Endothelial cell of umbilical vein (primary cell): ENCODE results near the gene SMAD2. TPM values are rescaled to one million over a fixed set of nuclear protein-coding genes. Genes with fewer than 3 reads are reported as not detected.

Experiments used
- BruUV-seq: library from RNA; stranded (reverse); fragments of 400-500 nt; replicated peaks from 2 replicates; lab custom pipeline; 2021; lab: Mats Ljungman, UMichigan
- CTCF ChIA-PET: fragments of 300-600, 350-600 bp; sonication (Branson Sonifier 250); formaldehyde crosslinking; loops from one replicate; lab custom pipeline; 2021; ENCODE audit warnings: antibody characterized with exemption, inconsistent platforms; lab: Charles Lee
- POLR2A ChIA-PET: fragments of 300-600, 350-600 bp; sonication (Branson Sonifier 250); formaldehyde crosslinking; loops from one replicate; lab custom pipeline; 2021; ENCODE audit warnings: antibody characterized with exemption, inconsistent platforms; lab: Charles Lee
- DNase-seq: peaks from one replicate; pipeline ENCODE4 v3.0.0-alpha.2; 2011; ENCODE audit warnings: low read depth, low spot score
- FAIRE-seq: peaks from 2 replicates; lab custom pipeline; 2011; peaks lifted over from hg19 to GRCh38; lab: Jason Lieb, UNC
- H2AFZ ChIP-seq: 2 replicates; pipeline ENCODE4 v1.6.0; 2012; ENCODE audit warnings: low read depth, low read length, control low read depth, inconsistent platforms
- H3K27ac ChIP-seq: 2 replicates; pipeline ENCODE4 v1.5.1; 2011; ENCODE audit warnings: low read depth, mild to moderate bottlenecking, control low read depth, low read length, moderate library complexity; ENCODE audit not compliant: insufficient read depth
- H3K27me3 ChIP-seq, 2 experiments: 2 replicates each; pipeline versions ENCODE4 v1.6.0 to v1.6.1; 2011; ENCODE audit warnings: low read length in 2 of 2, mixed read lengths in 1 of 2; ENCODE audit not compliant: control insufficient read depth in 2 of 2, insufficient read depth in 2 of 2
- H3K36me3 ChIP-seq, 2 experiments: 2 replicates in 1 of 2; 3 replicates in 1 of 2; pipeline ENCODE4 v1.5.1; 2011; ENCODE audit warnings: low read length in 2 of 2, mild to moderate bottlenecking in 1 of 2, moderate library complexity in 1 of 2; ENCODE audit not compliant: control insufficient read depth in 2 of 2, insufficient read depth in 2 of 2; ENCODE audit errors: extremely low read depth in 1 of 2
- H3K4me1 ChIP-seq: 3 replicates; pipeline ENCODE4 v1.5.1; 2011; ENCODE audit warnings: mild to moderate bottlenecking, low read length; ENCODE audit not compliant: control insufficient read depth, insufficient read depth; ENCODE audit errors: extremely low read depth
- H3K4me2 ChIP-seq: 2 replicates; pipeline ENCODE4 v1.6.1; 2011; ENCODE audit warnings: low read length, control low read depth, mixed read lengths; ENCODE audit not compliant: insufficient read depth
- H3K4me3 ChIP-seq, 3 experiments: fragments of 200-600 bp in 1 of 3; sonication (generic), shearing (Covaris generic) in 1 of 3; replicated peaks in 1 of 3; 2 replicates each; pipeline ENCODE4 v1.5.1; 2011 to 2016; ENCODE audit warnings: control low read depth in 3 of 3, low read length in 3 of 3, mild to moderate bottlenecking in 2 of 3, inconsistent platforms in 1 of 3, low read depth in 1 of 3, moderate library complexity in 1 of 3; ENCODE audit not compliant: insufficient read depth in 1 of 3
- H3K79me2 ChIP-seq: 2 replicates; pipeline ENCODE4 v1.6.0; 2012; ENCODE audit warnings: low read length, inconsistent platforms; ENCODE audit not compliant: control insufficient read depth, insufficient read depth
- H3K9ac ChIP-seq: replicated peaks from 2 replicates; pipeline ENCODE3; 2011; ENCODE audit warnings: low read length, control low read depth; ENCODE audit not compliant: insufficient read depth; ENCODE audit errors: extremely low read depth
- H3K9me1 ChIP-seq: replicated peaks from 3 replicates; pipeline ENCODE4 v1.6.0; 2011; ENCODE audit warnings: mild to moderate bottlenecking, low read length; ENCODE audit not compliant: control insufficient read depth, insufficient read depth; ENCODE audit errors: extremely low read depth
- H3K9me3 ChIP-seq: replicated peaks from 2 replicates; pipeline ENCODE4 v1.5.1; 2012; ENCODE audit warnings: low read length, inconsistent platforms; ENCODE audit not compliant: control insufficient read depth, insufficient read depth
- H4K20me1 ChIP-seq: replicated peaks from 2 replicates; pipeline ENCODE3; 2011; ENCODE audit warnings: mild to moderate bottlenecking, low read length; ENCODE audit not compliant: control insufficient read depth, insufficient read depth; ENCODE audit errors: extremely low read depth
- CTCF ChIP-seq, 2 donors: IDR thresholded peaks; 1 replicate in 1 of 2; 2 replicates in 1 of 2; pipeline ENCODE4 v1.5.1; 2011; ENCODE audit warnings: low read length in 2 of 2, mild to moderate bottlenecking in 2 of 2, moderate library complexity in 2 of 2, control low read depth in 1 of 2, inconsistent platforms in 1 of 2, low read depth in 1 of 2; ENCODE audit not compliant: insufficient read depth in 1 of 2; ENCODE audit errors: extremely low read depth in 1 of 2
- EZH2 ChIP-seq: IDR thresholded peaks from 2 replicates; pipeline ENCODE4 v1.6.1; 2012; ENCODE audit warnings: borderline replicate concordance, low read depth, mild to moderate bottlenecking, moderate library complexity, low read length, inconsistent platforms; ENCODE audit not compliant: severe bottlenecking
- FOS ChIP-seq: IDR thresholded peaks from 2 replicates; pipeline ENCODE4 v1.6.1; 2011; ENCODE audit warnings: mild to moderate bottlenecking, low read length, moderate library complexity, borderline replicate concordance; ENCODE audit not compliant: insufficient read depth
- GATA2 ChIP-seq: IDR thresholded peaks from 2 replicates; pipeline ENCODE4 v1.7.0; 2011; ENCODE audit warnings: low read depth, mild to moderate bottlenecking, moderate library complexity, mixed read lengths, low read length; ENCODE audit not compliant: insufficient read length, insufficient read depth
- JUN ChIP-seq: IDR thresholded peaks from 2 replicates; pipeline ENCODE4 v1.6.1; 2011; ENCODE audit warnings: borderline replicate concordance, low read depth; ENCODE audit not compliant: insufficient read length, insufficient read depth
- MYC ChIP-seq: IDR thresholded peaks from one replicate; pipeline ENCODE4 v1.6.1; 2011; ENCODE audit warnings: mild to moderate bottlenecking, low read depth, low read length
- POLR2A ChIP-seq: IDR thresholded peaks from 2 replicates; pipeline ENCODE4 v1.6.1; 2012; ENCODE audit warnings: low read depth, mild to moderate bottlenecking, control low read depth, low read length
- POLR2AphosphoS5 ChIP-seq: IDR thresholded peaks from 2 replicates; pipeline ENCODE4 v1.6.1; 2012; ENCODE audit warnings: low read depth, mild to moderate bottlenecking, control low read depth, low read length, moderate library complexity; ENCODE audit not compliant: insufficient read depth
- dilution Hi-C: fragments of 300-500 bp; cut with MboI; formaldehyde crosslinking; loops from one replicate; pipeline ENCODE4 v1.15.0; 2019; ENCODE audit warnings: low sequenced_read_pairs; ENCODE audit not compliant: extremely low pct_ligation_motif_present
- intact Hi-C: fragments of 100-400 bp; cut with micrococcal nuclease; formaldehyde crosslinking; loops from one replicate; pipeline ENCODE4 v1.10.0; 2022
- polyA plus RNA-seq, 4 experiments: library from polyadenylated mRNA; depleted of rRNA in 3 of 4; stranded (reverse) in 3 of 4; unstranded in 1 of 4; fragments of >200 nt; gene quantifications; 2 replicates each; pipeline versions ENCODE4 v1.2.1 to v1.2.3, GENCODE V29; 2011 to 2012; ENCODE audit warnings: missing spikeins in 1 of 4
- total RNA-seq: library from RNA; stranded (reverse); gene quantifications from 2 replicates; pipeline ENCODE4 v1.2.3, GENCODE V29; 2021
- TF ChIP-seq, protein P1 (sequence below): IDR thresholded peaks from 2 replicates; pipeline ENCODE4 v1.6.1; 2011; ENCODE audit not compliant: insufficient read depth, insufficient read length

Gene SMAD2
- total and polyA plus RNA-seq, 2 donors (not counting 3 experiments of a cell fraction or from before 2014, with no cell fraction given): 40.3 to 123 TPM

GRCh38 chr18:47780011-47780725 lies 150.3 kb downstream of the SMAD2 start:
- CTCF ChIA-PET: interaction anchor here (0.6 to 2.3 kb wide), 2 partner anchors 9 to 1467 kb away, joined by 3 to 5 read pairs; no protein-coding TSS in a partner anchor
- POLR2A ChIA-PET: no interaction called here
- BruUV-seq: no TSS peak

More at GRCh38 chr18:47780011-47780725, 150.3 kb downstream of the SMAD2 start:
- H3K4me2 ChIP-seq: no peak overlapping the region
- H3K9me3 ChIP-seq: no peaks in the 10 kb centered on the region
- no peak overlapping the region for H2AFZ ChIP-seq
- intact Hi-C loops (no loop called here), dilution Hi-C loops (no loop called here)
- TF ChIP-seq JUN (no peak), MYC (no peak), POLR2AphosphoS5 (no peak), FOS (no peak), EZH2 (no peak), GATA2 (no peak), POLR2A (no peak), CTCF (IDR thresholded peaks at IDR 0.05; ENCODE audit: extremely low read depth in 1 of 2, insufficient read depth in 1 of 2, low read depth in 1 of 2, low read length in 2 of 2) (no peak)
- TF ChIP-seq, protein P1, sequence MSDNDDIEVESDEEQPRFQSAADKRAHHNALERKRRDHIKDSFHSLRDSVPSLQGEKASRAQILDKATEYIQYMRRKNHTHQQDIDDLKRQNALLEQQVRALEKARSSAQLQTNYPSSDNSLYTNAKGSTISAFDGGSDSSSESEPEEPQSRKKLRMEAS: no peak
- H3K4me3 ChIP-seq: no peak overlapping the region
- H3K9me1 ChIP-seq: no peaks in the 10 kb centered on the region
- no peak for DNase-seq
- no peaks in the 10 kb centered on the region for H3K4me1 ChIP-seq
- FAIRE-seq: no peak
- no peaks in the 10 kb centered on the region for H3K79me2 ChIP-seq
- peaks cover 2 to 5% of the 10 kb centered on the region in 2 experiments for H3K27me3 ChIP-seq
- H3K9ac ChIP-seq: no peak overlapping the region
- no peaks in the 10 kb centered on the region for H3K36me3 ChIP-seq
- H3K27ac ChIP-seq: no peak overlapping the region
- H4K20me1 ChIP-seq: no peaks in the 10 kb centered on the region
